Measurements from ENCODE around the gene SYT13.

SYT13 gene

GRCh38 chr11:45322111-45322705 is 36.1 kb upstream of the SYT13 start:
- DNase-seq (ENCODE audit: low spot score), result no peak
- no peak overlapping the region for H3K27ac ChIP-seq
- ChIA-PET CTCF (interaction anchor here (0.6 to 1.2 kb wide), 4 partner anchors 10 to 216 kb away, joined by 3 to 6 read pairs (median 4); no protein-coding TSS in a partner anchor), POLR2A (ENCODE audit: low non-redundant PET) (no interaction called here)
- TF ChIP-seq CTCF (conservative IDR thresholded peaks at IDR 0.05; ENCODE audit: low read depth), result no peak

- CTCF ChIA-PET, result interaction anchor here (0.6 to 1.4 kb wide), 2 partner anchors 16 to 450 kb away, joined by 3 to 4 read pairs; no protein-coding TSS in a partner anchor
- no peak overlapping the region for H3K27ac ChIP-seq
- no peak for TF ChIP-seq CTCF (conservative IDR thresholded peaks at IDR 0.05; ENCODE audit: low read depth)
- POLR2A ChIA-PET (ENCODE audit: low non-redundant PET), result no interaction called here
- DNase-seq (ENCODE audit: low spot score), result no peak
Observed at GRCh38 chr11:45321669-45322068, 35.5 kb upstream of the SYT13 start.

DNA sequence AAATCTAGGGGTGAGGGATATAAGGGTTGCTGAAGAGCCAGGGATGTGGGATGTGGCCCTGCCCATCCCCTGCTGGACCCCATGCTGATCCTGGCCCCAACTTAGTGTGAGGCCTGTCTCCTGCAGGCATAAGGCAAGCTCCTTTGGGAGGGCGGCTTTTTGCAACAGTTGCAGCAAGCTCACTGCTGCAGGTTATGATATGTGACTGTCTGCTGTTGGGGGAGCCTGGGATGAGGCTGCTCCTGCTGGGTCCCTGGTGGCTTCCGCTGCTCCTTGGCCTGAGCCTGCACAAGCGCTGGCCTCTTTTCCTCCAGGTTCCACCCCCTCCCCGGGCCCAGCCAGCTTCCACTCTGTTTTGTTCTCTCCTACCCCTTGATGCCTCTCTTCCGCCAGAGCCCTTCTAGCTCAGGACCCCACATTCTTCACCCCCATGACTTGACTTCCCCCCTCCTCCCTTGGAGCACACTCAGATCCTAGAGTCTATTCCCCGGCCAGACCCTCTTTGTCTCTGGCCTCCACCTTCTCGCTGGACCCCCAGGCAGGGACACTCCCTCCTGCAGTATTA is 35.0 kb upstream of the SYT13 start:
- TF ChIP-seq CTCF (conservative IDR thresholded peaks at IDR 0.05; ENCODE audit: low read depth), result no peak
- DNase-seq (ENCODE audit: low spot score), result no peak
- no peak overlapping the region for H3K27ac ChIP-seq
- ChIA-PET CTCF (interaction anchor here (1.4 kb wide), 1 partner anchor 451 kb away, joined by 4 read pairs; no protein-coding TSS in a partner anchor), POLR2A (ENCODE audit: low non-redundant PET) (no interaction called here)

DNA sequence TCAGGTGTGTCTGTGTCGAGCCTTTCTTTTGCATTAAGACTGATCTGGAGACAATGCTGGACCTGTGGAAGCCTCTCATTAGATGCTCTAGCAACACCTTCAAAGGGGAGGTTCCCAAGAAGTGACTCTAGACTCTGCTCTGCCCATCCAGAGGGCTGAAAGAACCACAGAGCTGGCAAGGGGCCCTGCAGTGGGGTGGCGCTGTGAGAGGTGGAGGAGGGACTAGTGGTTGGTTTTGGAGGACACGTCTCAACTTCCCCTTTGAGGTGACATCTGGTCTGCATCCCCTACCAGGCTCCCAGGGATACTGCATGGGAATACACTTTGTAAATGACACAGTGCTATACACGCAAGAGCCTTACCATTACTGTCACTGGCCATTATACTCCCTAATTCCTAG is 34.2 kb upstream of the SYT13 start:
- TF ChIP-seq CTCF (conservative IDR thresholded peaks at IDR 0.05; ENCODE audit: low read depth), result no peak
- CTCF ChIA-PET, result interaction anchor here (0.7 to 1.4 kb wide), 2 partner anchors 210 to 451 kb away, joined by 3 to 4 read pairs; no protein-coding TSS in a partner anchor

DNA sequence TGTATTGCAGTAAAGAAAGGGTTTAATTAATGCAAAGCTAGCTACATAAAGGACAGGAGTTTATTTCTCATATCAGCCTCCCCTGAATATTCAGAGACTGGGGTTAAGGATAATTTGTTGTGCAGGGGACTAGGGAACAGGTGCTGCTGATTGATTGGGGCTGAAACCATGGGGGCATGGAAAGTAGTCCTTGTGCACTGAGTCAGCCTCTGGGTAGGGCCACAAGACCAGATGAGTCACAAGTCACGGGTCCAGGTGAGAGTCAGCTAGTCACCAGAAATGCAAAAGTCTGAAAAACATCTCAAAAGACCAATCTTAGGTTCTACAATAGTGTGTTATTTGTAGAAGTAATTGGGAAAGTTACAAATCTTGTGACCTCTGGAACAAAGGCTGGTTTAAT is 32.9 kb upstream of the SYT13 start:
- DNase-seq (ENCODE audit: low spot score), result no peak
- POLR2A ChIA-PET (ENCODE audit: low non-redundant PET), result no interaction called here
- H3K27ac ChIP-seq, result no peak overlapping the region
- TF ChIP-seq CTCF (conservative IDR thresholded peaks at IDR 0.05; ENCODE audit: low read depth), result no peak
- CTCF ChIA-PET, result no interaction called here

More for the DNA sequence above, 34.2 kb upstream of the SYT13 start:
- no peak for DNase-seq (ENCODE audit: low spot score)
- POLR2A ChIA-PET (ENCODE audit: low non-redundant PET), result no interaction called here
- H3K27ac ChIP-seq, result no peak overlapping the region

GRCh38 chr11:45318516-45318915 is 32.4 kb upstream of the SYT13 start:
- ChIA-PET CTCF (interaction anchor here (0.6 kb wide), 1 partner anchor 452 kb away, joined by 3 read pairs; no protein-coding TSS in a partner anchor), POLR2A (ENCODE audit: low non-redundant PET) (no interaction called here)
- no peak for TF ChIP-seq CTCF (conservative IDR thresholded peaks at IDR 0.05; ENCODE audit: low read depth)
- H3K27ac ChIP-seq, result no peak overlapping the region
- DNase-seq (ENCODE audit: low spot score), result no peak
